ENCODE measurements around the gene CD27.

DNA sequence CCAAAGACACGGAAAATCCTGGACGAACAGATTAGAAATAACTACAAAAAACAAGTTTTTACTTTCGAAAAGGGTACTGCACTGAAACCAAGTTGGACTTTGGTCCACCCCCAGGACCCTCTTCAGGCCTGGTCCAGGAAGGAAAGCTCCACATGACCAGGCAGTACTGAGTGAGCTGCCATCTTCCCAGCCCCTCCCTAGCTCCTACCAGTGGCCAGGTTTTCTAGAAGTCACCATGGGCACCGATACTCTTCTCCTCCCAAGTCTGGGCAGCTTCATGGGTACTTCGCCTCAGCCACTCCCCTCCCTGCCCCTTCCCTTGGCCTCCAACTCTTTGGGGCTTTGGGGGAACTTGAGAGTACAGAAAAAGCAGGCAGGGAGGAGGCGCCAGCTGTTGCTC, 19.1 kb downstream of the CD27 start:
- TF ChIP-seq PCBP1 (IDR thresholded peaks at IDR 0.05; ENCODE audit: low read depth, low read length, poor library complexity, severe bottlenecking) (no peak), MEF2A (IDR thresholded peaks at IDR 0.05; ENCODE audit: control insufficient read depth, low read depth, low read length) (no peak), CHD1 (IDR thresholded peaks at IDR 0.05; ENCODE audit: low read length) (no peak)

Data from K562 (cell line).